Neural cell (in vitro differentiated cells): ENCODE results near the gene IPO11. TPM values are rescaled to one million over a fixed set of nuclear protein-coding genes. Genes with fewer than 3 reads are reported as not detected.

Experiments
- H2AFZ ChIP-seq: fragments of 200-600, 300-800 bp; sonication (generic), shearing (Covaris generic); 2 replicates; pipeline ENCODE4 v1.6.0; 2014; ENCODE audit warnings: low read depth, mild to moderate bottlenecking, antibody characterized with exemption, low read length, moderate library complexity
- H3F3A ChIP-seq: fragments of 200-600 bp; shearing (Covaris generic); 2 replicates; pipeline ENCODE4 v1.6.1; 2016; ENCODE audit warnings: mild to moderate bottlenecking, moderate library complexity, mixed read lengths, antibody characterized with exemption, low read length; ENCODE audit not compliant: insufficient read depth, poor library complexity, severe bottlenecking
- H3K27ac ChIP-seq: fragments of 200-600, 300-800 bp; sonication (generic), shearing (Covaris generic); 2 replicates; pipeline ENCODE4 v1.5.1; 2014; ENCODE audit warnings: mild to moderate bottlenecking, low read length, moderate library complexity
- H3K27me3 ChIP-seq: fragments of 300-800, 200-600 bp; sonication (generic), shearing (Covaris generic); 2 replicates; pipeline ENCODE4 v1.6.0; 2014; ENCODE audit warnings: mild to moderate bottlenecking, low read depth, low read length, moderate library complexity; ENCODE audit not compliant: insufficient read depth
- H3K36me3 ChIP-seq: fragments of 300-800, 200-600 bp; sonication (generic), shearing (Covaris generic); 2 replicates; pipeline ENCODE4 v1.5.1; 2014; ENCODE audit warnings: mild to moderate bottlenecking, antibody characterized with exemption, low read length, moderate library complexity; ENCODE audit not compliant: insufficient read depth
- H3K4me2 ChIP-seq: fragments of 300-800, 200-600 bp; sonication (generic), shearing (Covaris generic); 2 replicates; pipeline ENCODE4 v1.6.0; 2014; ENCODE audit warnings: mild to moderate bottlenecking, low read length
- H3K4me3 ChIP-seq: fragments of 300-800, 200-600 bp; sonication (generic), shearing (Covaris generic); 2 replicates; pipeline ENCODE4 v1.5.1; 2014; ENCODE audit warnings: mild to moderate bottlenecking, low read length, moderate library complexity
- H3K79me2 ChIP-seq: fragments of 200-600 bp; shearing (Covaris generic); replicated peaks from 2 replicates; pipeline ENCODE4 v1.6.0; 2014; ENCODE audit warnings: mild to moderate bottlenecking, low read length, moderate library complexity; ENCODE audit not compliant: insufficient read depth
- H3K9ac ChIP-seq: fragments of 300-800, 200-600 bp; sonication (generic), shearing (Covaris generic); 2 replicates; pipeline ENCODE4 v1.6.1; 2016; ENCODE audit warnings: mild to moderate bottlenecking, low read length, mixed read lengths
- H3K9me2 ChIP-seq: fragments of 200-600 bp; shearing (Covaris generic); 2 replicates; pipeline ENCODE4 v1.6.1; 2016; ENCODE audit warnings: mild to moderate bottlenecking, low read length, mixed read lengths; ENCODE audit not compliant: insufficient read depth
- H3K9me3 ChIP-seq: fragments of 200-600, 300-800 bp; sonication (generic), shearing (Covaris generic); 2 replicates; pipeline ENCODE4 v1.6.1; 2016; ENCODE audit warnings: mild to moderate bottlenecking, mixed run types, low read length, moderate library complexity, mixed read lengths
- H4K20me1 ChIP-seq: fragments of 200-600 bp; shearing (Covaris generic); 2 replicates; pipeline ENCODE4 v1.6.1; 2016; ENCODE audit warnings: mild to moderate bottlenecking, mixed run types; ENCODE audit not compliant: insufficient read depth
- EP300 ChIP-seq: fragments of 450-650 bp; conservative IDR thresholded peaks from 2 replicates; pipeline ENCODE4 v1.6.1; 2014; ENCODE audit warnings: antibody characterized with exemption, mild to moderate bottlenecking, moderate library complexity; ENCODE audit not compliant: poor library complexity, severe bottlenecking
- EZH2 ChIP-seq: fragments of 200-600, 300-800 bp; shearing (Covaris generic), sonication (generic); IDR thresholded peaks from 2 replicates; pipeline ENCODE4 v1.6.1; 2014; ENCODE audit warnings: antibody characterized with exemption, low read length, borderline replicate concordance, mild to moderate bottlenecking; ENCODE audit not compliant: insufficient read depth, poor library complexity, severe bottlenecking
- MXI1 ChIP-seq: fragments of 450-650 bp; conservative IDR thresholded peaks from 2 replicates; pipeline ENCODE4 v1.6.1; 2014; ENCODE audit warnings: antibody characterized with exemption, mild to moderate bottlenecking; ENCODE audit not compliant: poor library complexity, severe bottlenecking
- POLR2AphosphoS5 ChIP-seq: IDR thresholded peaks from 2 replicates; pipeline ENCODE4 v1.6.1; 2012
- RAD21 ChIP-seq: fragments of 450-650 bp; conservative IDR thresholded peaks from 2 replicates; pipeline ENCODE4 v1.6.1; 2014; ENCODE audit warnings: antibody characterized with exemption, mild to moderate bottlenecking, moderate library complexity
- SMC3 ChIP-seq: fragments of 450-650 bp; conservative IDR thresholded peaks from 2 replicates; pipeline ENCODE4 v1.6.1; 2014; ENCODE audit warnings: antibody characterized with exemption, mild to moderate bottlenecking, moderate library complexity; ENCODE audit not compliant: poor library complexity
- TAF1 ChIP-seq: IDR thresholded peaks from 2 replicates; pipeline ENCODE4 v1.6.1; 2012; ENCODE audit warnings: low read depth
- polyA plus RNA-seq: library from polyadenylated mRNA; depleted of rRNA; stranded (reverse); fragments of >200 nt; gene quantifications from 2 replicates; pipeline ENCODE4 v1.2.3, GENCODE V29; 2014
- TF ChIP-seq, protein P1 (sequence below): IDR thresholded peaks from 2 replicates; pipeline ENCODE4 v1.6.1; 2012; ENCODE audit warnings: borderline replicate concordance
- TF ChIP-seq, protein P2 (sequence below): fragments of 450-650 bp; IDR thresholded peaks from 2 replicates; pipeline ENCODE4 v1.5.1; 2014; ENCODE audit warnings: antibody characterized with exemption, mild to moderate bottlenecking, moderate library complexity; ENCODE audit not compliant: poor library complexity, severe bottlenecking

The IPO11 gene
- polyA plus RNA-seq, 1 donor from 2014 or later = 12.5 TPM

DNA sequence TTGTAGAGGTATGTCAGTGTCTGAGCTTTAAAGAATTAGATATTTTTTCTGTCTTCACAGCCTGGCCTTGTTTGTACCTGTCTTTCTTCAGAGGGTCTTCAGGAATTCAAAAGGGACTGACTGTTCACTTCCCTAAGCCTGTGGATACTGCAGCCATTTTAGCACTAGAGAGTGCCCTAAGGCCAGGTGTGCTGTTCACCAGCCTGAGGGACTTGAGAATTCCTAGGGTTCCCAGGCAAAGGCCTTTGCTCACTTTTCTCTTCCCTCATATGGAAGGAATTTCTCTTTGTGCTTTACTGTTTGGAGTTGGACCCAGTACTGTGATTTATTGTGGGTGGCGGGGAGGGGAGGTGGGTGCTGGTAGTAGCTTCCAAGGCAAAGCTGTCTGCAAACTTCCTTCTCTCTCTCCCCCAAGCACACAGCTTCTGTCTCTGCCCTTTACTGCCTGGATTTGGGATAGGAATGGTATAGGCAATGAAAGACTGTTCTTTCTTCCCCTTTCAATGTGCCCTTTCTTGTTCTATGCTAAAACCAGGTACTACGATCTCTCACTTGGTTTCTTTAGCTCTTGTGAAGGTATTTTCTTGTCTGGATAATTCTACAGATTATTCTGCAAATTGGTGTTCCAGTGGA, 156.4 kb downstream of the IPO11 start:
- Histone ChIP-seq H3F3A (no peaks in the 10 kb centered on the region), H3K4me2 (no peak overlapping the region), H3K4me3 (no peak overlapping the region), H3K36me3 (no peaks in the 10 kb centered on the region), H3K79me2 (no peaks in the 10 kb centered on the region), H3K9me2 (no peaks in the 10 kb centered on the region), H4K20me1 (no peaks in the 10 kb centered on the region), H3K9ac (no peak overlapping the region), H3K27me3 (no peaks in the 10 kb centered on the region), H3K9me3 (no peaks in the 10 kb centered on the region), H3K27ac (no peak overlapping the region), H2AFZ (no peak overlapping the region)
- TF ChIP-seq EZH2 (no peak), MXI1 (no peak), RAD21 (no peak), SMC3 (no peak), EP300 (no peak), TAF1 (no peak)
- TF ChIP-seq, protein P1, sequence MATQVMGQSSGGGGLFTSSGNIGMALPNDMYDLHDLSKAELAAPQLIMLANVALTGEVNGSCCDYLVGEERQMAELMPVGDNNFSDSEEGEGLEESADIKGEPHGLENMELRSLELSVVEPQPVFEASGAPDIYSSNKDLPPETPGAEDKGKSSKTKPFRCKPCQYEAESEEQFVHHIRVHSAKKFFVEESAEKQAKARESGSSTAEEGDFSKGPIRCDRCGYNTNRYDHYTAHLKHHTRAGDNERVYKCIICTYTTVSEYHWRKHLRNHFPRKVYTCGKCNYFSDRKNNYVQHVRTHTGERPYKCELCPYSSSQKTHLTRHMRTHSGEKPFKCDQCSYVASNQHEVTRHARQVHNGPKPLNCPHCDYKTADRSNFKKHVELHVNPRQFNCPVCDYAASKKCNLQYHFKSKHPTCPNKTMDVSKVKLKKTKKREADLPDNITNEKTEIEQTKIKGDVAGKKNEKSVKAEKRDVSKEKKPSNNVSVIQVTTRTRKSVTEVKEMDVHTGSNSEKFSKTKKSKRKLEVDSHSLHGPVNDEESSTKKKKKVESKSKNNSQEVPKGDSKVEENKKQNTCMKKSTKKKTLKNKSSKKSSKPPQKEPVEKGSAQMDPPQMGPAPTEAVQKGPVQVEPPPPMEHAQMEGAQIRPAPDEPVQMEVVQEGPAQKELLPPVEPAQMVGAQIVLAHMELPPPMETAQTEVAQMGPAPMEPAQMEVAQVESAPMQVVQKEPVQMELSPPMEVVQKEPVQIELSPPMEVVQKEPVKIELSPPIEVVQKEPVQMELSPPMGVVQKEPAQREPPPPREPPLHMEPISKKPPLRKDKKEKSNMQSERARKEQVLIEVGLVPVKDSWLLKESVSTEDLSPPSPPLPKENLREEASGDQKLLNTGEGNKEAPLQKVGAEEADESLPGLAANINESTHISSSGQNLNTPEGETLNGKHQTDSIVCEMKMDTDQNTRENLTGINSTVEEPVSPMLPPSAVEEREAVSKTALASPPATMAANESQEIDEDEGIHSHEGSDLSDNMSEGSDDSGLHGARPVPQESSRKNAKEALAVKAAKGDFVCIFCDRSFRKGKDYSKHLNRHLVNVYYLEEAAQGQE = no peak
- TF ChIP-seq, protein P2, sequence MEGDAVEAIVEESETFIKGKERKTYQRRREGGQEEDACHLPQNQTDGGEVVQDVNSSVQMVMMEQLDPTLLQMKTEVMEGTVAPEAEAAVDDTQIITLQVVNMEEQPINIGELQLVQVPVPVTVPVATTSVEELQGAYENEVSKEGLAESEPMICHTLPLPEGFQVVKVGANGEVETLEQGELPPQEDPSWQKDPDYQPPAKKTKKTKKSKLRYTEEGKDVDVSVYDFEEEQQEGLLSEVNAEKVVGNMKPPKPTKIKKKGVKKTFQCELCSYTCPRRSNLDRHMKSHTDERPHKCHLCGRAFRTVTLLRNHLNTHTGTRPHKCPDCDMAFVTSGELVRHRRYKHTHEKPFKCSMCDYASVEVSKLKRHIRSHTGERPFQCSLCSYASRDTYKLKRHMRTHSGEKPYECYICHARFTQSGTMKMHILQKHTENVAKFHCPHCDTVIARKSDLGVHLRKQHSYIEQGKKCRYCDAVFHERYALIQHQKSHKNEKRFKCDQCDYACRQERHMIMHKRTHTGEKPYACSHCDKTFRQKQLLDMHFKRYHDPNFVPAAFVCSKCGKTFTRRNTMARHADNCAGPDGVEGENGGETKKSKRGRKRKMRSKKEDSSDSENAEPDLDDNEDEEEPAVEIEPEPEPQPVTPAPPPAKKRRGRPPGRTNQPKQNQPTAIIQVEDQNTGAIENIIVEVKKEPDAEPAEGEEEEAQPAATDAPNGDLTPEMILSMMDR = no peak

DNA sequence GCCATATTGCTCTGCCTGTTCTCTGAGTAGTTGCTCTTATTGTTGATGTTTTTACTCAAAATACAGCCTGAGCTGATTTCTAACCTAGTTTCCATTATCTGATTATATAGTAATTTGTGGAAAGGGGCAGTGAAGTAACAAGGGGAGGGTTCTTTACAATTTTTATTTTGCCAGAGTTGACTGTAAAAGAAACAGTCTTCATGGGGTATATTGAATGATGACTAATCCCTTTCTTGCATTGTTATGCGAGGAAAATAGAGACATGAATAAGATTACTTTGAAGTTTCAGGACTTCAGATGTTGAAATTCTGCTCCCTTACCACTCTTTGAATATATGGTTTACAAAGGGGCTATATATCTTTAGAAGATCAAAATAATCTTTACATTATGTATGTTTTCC, 156.9 kb downstream of the IPO11 start:
- no peaks in the 10 kb centered on the region for H3K9me3 ChIP-seq
- H3K4me3 ChIP-seq = no peak overlapping the region
- no peaks in the 10 kb centered on the region for H3K27me3 ChIP-seq
- H3K27ac ChIP-seq = no peak overlapping the region
- no peaks in the 10 kb centered on the region for H3K79me2 ChIP-seq
- H3K9me2 ChIP-seq = no peaks in the 10 kb centered on the region
- no peak overlapping the region for H3K9ac ChIP-seq
- H3F3A ChIP-seq = no peaks in the 10 kb centered on the region
- H4K20me1 ChIP-seq = no peaks in the 10 kb centered on the region
- no peak overlapping the region for H2AFZ ChIP-seq
- H3K4me2 ChIP-seq = no peak overlapping the region
- no peak for TF ChIP-seq SMC3
- TF ChIP-seq EZH2 = no peak
- TF ChIP-seq, protein P2 = no peak
- TF ChIP-seq RAD21 = no peak
- TF ChIP-seq, protein P1 = no peak
- no peak for TF ChIP-seq POLR2AphosphoS5
- TF ChIP-seq MXI1 = no peak
- TF ChIP-seq TAF1 = no peak
- no peak for TF ChIP-seq EP300
- H3K36me3 ChIP-seq = no peaks in the 10 kb centered on the region
